Fibroblast of skin of right quadriceps (primary cell): ENCODE data around the gene SSTR1.
"Not testable (repeated sequence)": the region's sequence is repeated elsewhere in the genome, so short reads cannot be mapped to it uniquely, and the experiment has no call there.

ENCODE experiments used
- DNase-seq: peaks from one replicate; pipeline ENCODE4 v3.0.0-alpha.2; 2013

The SSTR1 gene

GRCh38 chr14:38207736-38208617, at the start of gene SSTR1:
Gene SSTR1, plus strand, starts transcription at chr14:38207904. Its CDS starts 1,486 bp downstream, at chr14:38209390.
- DNase-seq, result no peak

GRCh38 chr14:38158468-38158867, 49.2 kb upstream of the SSTR1 start:
- no peak for DNase-seq

- no peak for DNase-seq
Measured at GRCh38 chr14:38168416-38168815, 39.3 kb upstream of the SSTR1 start.

- DNase-seq, result peak; percentile 36
Measured at GRCh38 chr14:38171197-38171596, 36.5 kb upstream of the SSTR1 start.

- no peak for DNase-seq
Measured at GRCh38 chr14:38174711-38175110, 33.0 kb upstream of the SSTR1 start.

GRCh38 chr14:38175658-38176057, 32.0 kb upstream of the SSTR1 start:
- no peak for DNase-seq

GRCh38 chr14:38176379-38176778, 31.3 kb upstream of the SSTR1 start:
- no peak for DNase-seq

GRCh38 chr14:38184132-38184531, 23.6 kb upstream of the SSTR1 start:
- DNase-seq, result no peak

DNA sequence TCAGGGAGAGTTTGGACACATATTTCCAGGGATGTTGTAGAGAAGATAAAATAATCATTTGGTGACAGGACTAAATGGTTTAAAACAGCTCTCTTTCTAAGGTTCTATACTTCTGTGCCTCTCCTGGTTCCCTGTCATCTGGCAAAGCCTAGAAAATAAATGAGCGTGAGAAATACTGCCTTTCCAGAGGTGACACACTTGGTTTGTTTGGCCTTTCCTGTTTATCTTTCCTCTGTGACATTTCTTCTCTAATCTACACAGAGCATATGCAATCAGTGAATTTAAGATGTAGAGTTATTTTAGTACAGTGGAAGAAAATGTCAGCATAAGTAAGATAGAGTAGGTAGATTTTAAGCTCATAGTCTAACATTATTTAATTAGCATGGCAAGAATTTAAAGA, 22.0 kb upstream of the SSTR1 start:
- no peak for DNase-seq

- DNase-seq, result peak; percentile 40
Measured at GRCh38 chr14:38186216-38186615, 21.5 kb upstream of the SSTR1 start.

DNA sequence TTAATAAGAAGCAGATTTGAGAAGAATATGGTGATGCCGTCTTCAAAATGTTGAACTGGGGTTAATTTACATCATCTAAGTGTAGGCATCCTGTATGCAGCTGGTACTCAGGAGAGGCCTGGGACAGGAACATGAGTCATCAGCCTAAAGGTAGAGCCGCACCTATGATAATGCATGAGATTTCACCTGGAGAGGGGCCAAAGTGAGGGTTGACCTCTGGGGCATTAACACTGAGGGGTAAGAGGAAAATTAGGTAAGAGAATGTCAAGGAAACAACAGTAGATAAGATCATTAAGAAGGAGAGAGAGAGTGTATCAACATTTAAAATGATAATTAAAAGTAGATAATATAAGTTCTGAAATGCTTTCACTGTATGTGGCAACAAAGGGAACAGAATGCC, 20.2 kb upstream of the SSTR1 start:
- DNase-seq, result no peak

GRCh38 chr14:38189930-38190726, 17.6 kb upstream of the SSTR1 start:
- DNase-seq, result no peak

GRCh38 chr14:38190846-38191245, 16.9 kb upstream of the SSTR1 start:
- DNase-seq, result not testable (repeated sequence)

DNA sequence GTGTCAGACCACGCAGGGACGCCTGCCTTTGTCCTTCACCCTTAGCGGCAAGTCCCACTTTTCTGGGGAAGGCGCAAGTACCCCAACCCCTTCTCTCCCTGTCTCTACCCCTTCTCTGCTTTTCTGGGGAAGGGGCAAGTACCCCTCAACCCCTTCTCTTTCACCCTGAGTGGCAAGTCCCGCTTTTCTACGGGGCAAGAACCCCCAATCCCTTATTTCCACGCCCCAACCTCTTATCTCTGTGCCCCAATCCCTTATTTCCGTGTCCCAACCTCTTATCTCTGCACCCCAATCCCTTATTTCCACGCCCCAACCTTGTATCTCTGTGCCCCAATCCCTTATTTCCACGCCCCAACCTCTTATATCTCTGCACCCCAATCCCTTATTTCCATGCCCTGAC, 16.2 kb upstream of the SSTR1 start:
- DNase-seq, result not testable (repeated sequence)

GRCh38 chr14:38197001-38197783, 10.5 kb upstream of the SSTR1 start:
- DNase-seq, result peak; percentile 61

DNA sequence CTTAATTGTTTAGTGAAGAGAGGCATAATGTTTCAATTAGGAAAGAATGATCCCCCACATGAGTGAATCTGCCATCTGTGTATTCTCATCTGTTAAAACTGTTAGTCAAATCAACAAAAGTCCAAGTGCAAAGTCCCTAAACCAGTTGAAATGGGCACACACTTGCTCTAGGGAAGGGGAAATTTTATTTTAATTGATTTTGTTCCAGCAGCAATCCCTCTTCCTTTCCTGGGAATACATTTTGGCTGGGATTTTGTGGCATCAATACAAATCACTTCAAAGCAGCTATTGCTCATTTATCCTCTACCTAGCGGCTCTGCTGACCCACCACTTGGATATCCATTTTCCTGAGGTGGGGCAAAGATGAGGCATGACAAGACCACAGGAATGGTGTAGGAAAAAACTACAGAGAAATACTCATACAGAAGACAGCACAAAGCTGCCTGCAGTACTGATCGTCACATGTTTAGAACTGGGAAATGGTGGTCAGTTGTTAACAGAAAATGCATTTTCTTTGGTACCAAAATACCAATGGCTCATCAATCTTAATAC, 9.8 kb upstream of the SSTR1 start:
- DNase-seq, result peak; percentile 86

- no peak for DNase-seq
Measured at GRCh38 chr14:38198425-38198824, 9.3 kb upstream of the SSTR1 start.

GRCh38 chr14:38199076-38199475, 8.6 kb upstream of the SSTR1 start:
- DNase-seq, result no peak

GRCh38 chr14:38199739-38200138, 8.0 kb upstream of the SSTR1 start:
- DNase-seq, result peak; percentile 64

GRCh38 chr14:38201137-38201828, 6.4 kb upstream of the SSTR1 start:
- no peak for DNase-seq

- DNase-seq, result no peak
Measured at GRCh38 chr14:38202444-38203191, 5.1 kb upstream of the SSTR1 start.
